Ramos (cell line): Measurements from ENCODE around the gene FLNC.

Source experiments
- in situ Hi-C: fragments of 300-500 bp; cut with MboI; formaldehyde crosslinking; loops from one replicate; pipeline ENCODE4 v1.14.3; 2022; ENCODE audit warnings: low sequenced_read_pairs; ENCODE audit not compliant: unreplicated experiment

FLNC gene

GRCh38 chr7:128858380-128859231, 28.4 kb downstream of the FLNC start:
- in situ Hi-C loops: no loop called here

GRCh38 chr7:128859232-128860157, 29.3 kb downstream of the FLNC start:
- in situ Hi-C loops: no loop called here

GRCh38 chr7:128860158-128861073, 30.2 kb downstream of the FLNC start:
- in situ Hi-C loops: no loop called here

- in situ Hi-C loops: no loop called here
These were observed 31.9 kb downstream of the FLNC start for GRCh38 chr7:128861957-128862570.

- in situ Hi-C loops: no loop called here
These were observed 32.6 kb downstream of the FLNC start, which contains the start of gene ATP6V1F for GRCh38 chr7:128862571-128863432. Gene ATP6V1F (plus strand): TSS chr7:128862856. CDS start chr7:128862905, 49 bp downstream.

- in situ Hi-C loops: no loop called here
These were observed 33.3 kb downstream of the FLNC start for GRCh38 chr7:128863433-128863989.

- in situ Hi-C loops: no loop called here
These were observed 35.1 kb downstream of the FLNC start for GRCh38 chr7:128865303-128865702.

GRCh38 chr7:128865996-128866877, 36.0 kb downstream of the FLNC start:
- in situ Hi-C loops: no loop called here

- in situ Hi-C loops: no loop called here
These were observed 37.0 kb downstream of the FLNC start for GRCh38 chr7:128867241-128867640.

- in situ Hi-C loops: no loop called here
These were observed 37.8 kb downstream of the FLNC start for GRCh38 chr7:128867842-128868623.

GRCh38 chr7:128868624-128869137, 38.5 kb downstream of the FLNC start:
- in situ Hi-C loops: no loop called here

- in situ Hi-C loops: no loop called here
These were observed 39.1 kb downstream of the FLNC start for GRCh38 chr7:128869138-128869943.

- in situ Hi-C loops: loop anchor here (10.0 kb wide), 1 partner anchor 395 kb away; the partner anchor contains the start of gene METTL2B
These were observed 39.7 kb downstream of the FLNC start for GRCh38 chr7:128869944-128870285.

- in situ Hi-C loops: loop anchor here (10.0 kb wide), 1 partner anchor 396 kb away; the partner anchor contains the start of gene METTL2B
These were observed 40.8 kb downstream of the FLNC start for GRCh38 chr7:128871050-128871449.

- in situ Hi-C loops: loop anchor here (10.0 kb wide), 1 partner anchor 398 kb away; the partner anchor contains the start of gene METTL2B
These were observed 42.2 kb downstream of the FLNC start for GRCh38 chr7:128872394-128872824.
